SK-N-SH treated with all-trans-retinoic acid at 6 μM for 48 hours (cell line): ENCODE data around the gene IFNGR1.

Source experiments
- ATAC-seq: fragments of 200-7000 bp; cut with Tn5 transposase; 3 replicates; pipeline ENCODE4 v1.9.1; 2020; ENCODE audit warnings: mild to moderate bottlenecking, moderate library complexity
- BACH2 ChIP-seq: fragments of 250-450 bp; sonication (Bioruptor Pico); IDR thresholded peaks from 2 replicates; pipeline ENCODE4 v1.9.0; 2021; ENCODE audit warnings: mild to moderate bottlenecking, borderline replicate concordance
- CSDC2 ChIP-seq: fragments of 250-450 bp; sonication (Bioruptor Pico); IDR thresholded peaks from 2 replicates; pipeline ENCODE4 v1.5.0; 2020; ENCODE audit warnings: mild to moderate bottlenecking, moderate library complexity
- ESRRG ChIP-seq: fragments of 250-450 bp; sonication (Bioruptor Pico); IDR thresholded peaks from 2 replicates; pipeline ENCODE4 v1.6.1; 2021; ENCODE audit warnings: mild to moderate bottlenecking
- ISL1 ChIP-seq: fragments of 250-450 bp; sonication (Bioruptor Pico); IDR thresholded peaks from 2 replicates; pipeline ENCODE4 v2.1.2; 2022; ENCODE audit warnings: mild to moderate bottlenecking, moderate library complexity
- OSR1 ChIP-seq: fragments of 250-450 bp; sonication (Bioruptor Pico); IDR thresholded peaks from 2 replicates; pipeline ENCODE4 v1.8.0; 2022; ENCODE audit warnings: moderate library complexity, mild to moderate bottlenecking, inconsistent platforms
- PPARA ChIP-seq: fragments of 250-450 bp; sonication (Bioruptor Pico); IDR thresholded peaks from 2 replicates; pipeline ENCODE4 v1.5.0; 2020; ENCODE audit warnings: mild to moderate bottlenecking, borderline replicate concordance
- RARB ChIP-seq: fragments of 250-450 bp; sonication (Bioruptor Pico); IDR thresholded peaks from 2 replicates; pipeline ENCODE4 v1.8.0; 2021; ENCODE audit warnings: mild to moderate bottlenecking, moderate library complexity
- SNAI2 ChIP-seq: fragments of 250-450 bp; sonication (Bioruptor Pico); IDR thresholded peaks from 2 replicates; pipeline ENCODE4 v1.5.0; 2020; ENCODE audit warnings: mild to moderate bottlenecking, moderate library complexity
- TCF4 ChIP-seq: fragments of 250-450 bp; sonication (Bioruptor Pico); IDR thresholded peaks from 2 replicates; pipeline ENCODE4 v1.8.0; 2021; ENCODE audit warnings: mild to moderate bottlenecking, moderate library complexity, borderline replicate concordance
- TOX ChIP-seq: fragments of 250-450 bp; sonication (Bioruptor Pico); IDR thresholded peaks from 2 replicates; pipeline ENCODE4 v1.8.0; 2021; ENCODE audit warnings: mild to moderate bottlenecking, moderate library complexity, borderline replicate concordance
- ZC3H10 ChIP-seq: fragments of 250-450 bp; sonication (Bioruptor Pico); IDR thresholded peaks from 2 replicates; pipeline ENCODE4 v1.5.1; 2021; ENCODE audit warnings: mild to moderate bottlenecking, moderate library complexity
- ZFP3 ChIP-seq: fragments of 250-450 bp; sonication (Bioruptor Pico); IDR thresholded peaks from 2 replicates; pipeline ENCODE4 v1.5.0; 2020; ENCODE audit warnings: mild to moderate bottlenecking, moderate library complexity
- ZFP30 ChIP-seq: fragments of 450-650 bp; formaldehyde crosslinking; IDR thresholded peaks from 2 replicates; pipeline ENCODE4 v1.5.0; 2022; ENCODE audit warnings: mild to moderate bottlenecking, moderate library complexity
- ZNF565 ChIP-seq: fragments of 450-650 bp; formaldehyde crosslinking; conservative IDR thresholded peaks from 2 replicates; pipeline ENCODE4 v1.5.0; 2020; ENCODE audit warnings: low read depth, mild to moderate bottlenecking, moderate library complexity
- ZNF70 ChIP-seq: fragments of 450-650 bp; formaldehyde crosslinking; IDR thresholded peaks from 2 replicates; pipeline ENCODE4 v1.5.0; 2020; ENCODE audit warnings: mild to moderate bottlenecking, moderate library complexity
- TF ChIP-seq, protein P1 (sequence below): fragments of 250-450 bp; sonication (Bioruptor Pico); IDR thresholded peaks from 2 replicates; pipeline ENCODE4 v1.8.0; 2021; ENCODE audit warnings: low read depth, mild to moderate bottlenecking, moderate library complexity, borderline replicate concordance
- TF ChIP-seq, protein P2 (sequence below): fragments of 250-450 bp; sonication (Bioruptor Pico); IDR thresholded peaks from 2 replicates; pipeline ENCODE4 v1.5.0; 2020; ENCODE audit warnings: mild to moderate bottlenecking, moderate library complexity
- TF ChIP-seq, protein P3 (sequence below): fragments of 250-450 bp; sonication (Bioruptor Pico); IDR thresholded peaks from 2 replicates; pipeline ENCODE4 v1.5.1; 2020; ENCODE audit warnings: low read depth, mild to moderate bottlenecking, moderate library complexity
- TF ChIP-seq, protein P4 (sequence below): fragments of 250-450 bp; sonication (Bioruptor Pico); IDR thresholded peaks from 2 replicates; pipeline ENCODE4 v1.5.1; 2021; ENCODE audit warnings: mild to moderate bottlenecking, moderate library complexity

Gene IFNGR1

DNA sequence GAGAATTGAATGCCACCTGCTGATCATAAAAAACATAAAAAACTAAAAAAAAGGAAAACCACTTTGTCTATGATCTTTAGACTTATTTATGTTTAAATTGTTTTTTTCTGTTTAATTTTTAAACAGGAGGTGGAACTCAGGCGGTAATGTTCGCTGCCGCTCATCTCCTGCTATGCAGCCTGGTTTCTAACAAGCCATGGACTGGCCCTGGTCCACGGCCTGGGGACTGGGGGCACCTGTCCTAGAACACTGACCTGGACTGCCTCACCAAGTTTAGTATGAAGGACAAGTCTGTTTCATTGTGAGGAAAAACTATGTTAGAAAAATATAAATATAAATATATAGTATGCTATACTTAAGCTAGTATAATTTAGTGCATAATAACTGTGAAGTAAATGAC, 27.0 kb upstream of the IFNGR1 start (continued):
- TF ChIP-seq, protein P1, sequence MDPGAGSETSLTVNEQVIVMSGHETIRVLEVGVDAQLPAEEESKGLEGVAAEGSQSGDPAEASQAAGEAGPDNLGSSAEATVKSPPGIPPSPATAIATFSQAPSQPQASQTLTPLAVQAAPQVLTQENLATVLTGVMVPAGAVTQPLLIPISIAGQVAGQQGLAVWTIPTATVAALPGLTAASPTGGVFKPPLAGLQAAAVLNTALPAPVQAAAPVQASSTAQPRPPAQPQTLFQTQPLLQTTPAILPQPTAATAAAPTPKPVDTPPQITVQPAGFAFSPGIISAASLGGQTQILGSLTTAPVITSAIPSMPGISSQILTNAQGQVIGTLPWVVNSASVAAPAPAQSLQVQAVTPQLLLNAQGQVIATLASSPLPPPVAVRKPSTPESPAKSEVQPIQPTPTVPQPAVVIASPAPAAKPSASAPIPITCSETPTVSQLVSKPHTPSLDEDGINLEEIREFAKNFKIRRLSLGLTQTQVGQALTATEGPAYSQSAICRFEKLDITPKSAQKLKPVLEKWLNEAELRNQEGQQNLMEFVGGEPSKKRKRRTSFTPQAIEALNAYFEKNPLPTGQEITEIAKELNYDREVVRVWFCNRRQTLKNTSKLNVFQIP = no peak
- TF ChIP-seq ESRRG (CRISPR knock-in tag) (no peak), ISL1 (CRISPR knock-in tag) (no peak), OSR1 (CRISPR knock-in tag) (no peak)
- TF ChIP-seq, protein P2, sequence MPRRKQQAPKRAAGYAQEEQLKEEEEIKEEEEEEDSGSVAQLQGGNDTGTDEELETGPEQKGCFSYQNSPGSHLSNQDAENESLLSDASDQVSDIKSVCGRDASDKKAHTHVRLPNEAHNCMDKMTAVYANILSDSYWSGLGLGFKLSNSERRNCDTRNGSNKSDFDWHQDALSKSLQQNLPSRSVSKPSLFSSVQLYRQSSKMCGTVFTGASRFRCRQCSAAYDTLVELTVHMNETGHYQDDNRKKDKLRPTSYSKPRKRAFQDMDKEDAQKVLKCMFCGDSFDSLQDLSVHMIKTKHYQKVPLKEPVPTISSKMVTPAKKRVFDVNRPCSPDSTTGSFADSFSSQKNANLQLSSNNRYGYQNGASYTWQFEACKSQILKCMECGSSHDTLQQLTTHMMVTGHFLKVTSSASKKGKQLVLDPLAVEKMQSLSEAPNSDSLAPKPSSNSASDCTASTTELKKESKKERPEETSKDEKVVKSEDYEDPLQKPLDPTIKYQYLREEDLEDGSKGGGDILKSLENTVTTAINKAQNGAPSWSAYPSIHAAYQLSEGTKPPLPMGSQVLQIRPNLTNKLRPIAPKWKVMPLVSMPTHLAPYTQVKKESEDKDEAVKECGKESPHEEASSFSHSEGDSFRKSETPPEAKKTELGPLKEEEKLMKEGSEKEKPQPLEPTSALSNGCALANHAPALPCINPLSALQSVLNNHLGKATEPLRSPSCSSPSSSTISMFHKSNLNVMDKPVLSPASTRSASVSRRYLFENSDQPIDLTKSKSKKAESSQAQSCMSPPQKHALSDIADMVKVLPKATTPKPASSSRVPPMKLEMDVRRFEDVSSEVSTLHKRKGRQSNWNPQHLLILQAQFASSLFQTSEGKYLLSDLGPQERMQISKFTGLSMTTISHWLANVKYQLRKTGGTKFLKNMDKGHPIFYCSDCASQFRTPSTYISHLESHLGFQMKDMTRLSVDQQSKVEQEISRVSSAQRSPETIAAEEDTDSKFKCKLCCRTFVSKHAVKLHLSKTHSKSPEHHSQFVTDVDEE (CRISPR knock-in tag) = no peak

DNA sequence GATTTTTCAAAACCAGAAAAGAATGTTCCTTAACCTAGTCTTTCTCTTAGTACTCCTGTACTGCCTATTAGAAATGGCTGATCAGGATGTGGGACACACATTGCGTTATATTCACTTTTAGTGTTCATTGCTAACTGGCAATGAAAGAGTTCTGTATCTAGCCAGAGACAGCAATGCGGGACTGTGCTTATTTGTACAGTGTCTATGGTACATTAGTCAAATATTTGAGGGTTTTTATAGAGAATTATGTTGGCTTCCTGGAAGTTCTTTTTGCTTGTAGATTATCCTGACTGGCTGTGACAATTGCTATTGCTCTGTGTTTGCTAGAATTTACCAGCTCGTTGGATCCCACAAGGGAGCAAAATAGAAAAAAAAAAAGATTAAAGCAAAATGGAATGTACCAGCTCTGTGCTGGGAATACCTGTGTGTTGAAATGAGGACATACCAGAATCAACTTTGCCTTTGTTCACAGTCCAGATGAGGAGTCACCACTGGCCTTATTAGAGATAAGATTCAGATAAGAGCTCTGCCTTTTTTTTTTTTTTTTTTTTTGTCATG, 22.4 kb upstream of the IFNGR1 start:
- no peak for ATAC-seq
- TF ChIP-seq ISL1 (CRISPR knock-in tag) (no peak), BACH2 (CRISPR knock-in tag) (no peak), ZNF565 (CRISPR knock-in tag) (no peak), ZC3H10 (CRISPR knock-in tag) (no peak), ZFP3 (CRISPR knock-in tag) (no peak), SNAI2 (CRISPR knock-in tag) (no peak), OSR1 (CRISPR knock-in tag) (no peak), TOX (CRISPR knock-in tag) (no peak), ZFP30 (CRISPR knock-in tag) (no peak), ZNF70 (CRISPR knock-in tag) (no peak), ESRRG (CRISPR knock-in tag) (no peak), TCF4 (CRISPR knock-in tag) (no peak), CSDC2 (CRISPR knock-in tag) (no peak), PPARA (CRISPR knock-in tag) (no peak), RARB (CRISPR knock-in tag) (no peak)
- TF ChIP-seq, protein P3, sequence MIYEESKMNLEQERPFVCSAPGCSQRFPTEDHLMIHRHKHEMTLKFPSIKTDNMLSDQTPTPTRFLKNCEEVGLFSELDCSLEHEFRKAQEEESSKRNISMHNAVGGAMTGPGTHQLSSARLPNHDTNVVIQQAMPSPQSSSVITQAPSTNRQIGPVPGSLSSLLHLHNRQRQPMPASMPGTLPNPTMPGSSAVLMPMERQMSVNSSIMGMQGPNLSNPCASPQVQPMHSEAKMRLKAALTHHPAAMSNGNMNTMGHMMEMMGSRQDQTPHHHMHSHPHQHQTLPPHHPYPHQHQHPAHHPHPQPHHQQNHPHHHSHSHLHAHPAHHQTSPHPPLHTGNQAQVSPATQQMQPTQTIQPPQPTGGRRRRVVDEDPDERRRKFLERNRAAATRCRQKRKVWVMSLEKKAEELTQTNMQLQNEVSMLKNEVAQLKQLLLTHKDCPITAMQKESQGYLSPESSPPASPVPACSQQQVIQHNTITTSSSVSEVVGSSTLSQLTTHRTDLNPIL (CRISPR knock-in tag) = no peak
- TF ChIP-seq, protein P4, sequence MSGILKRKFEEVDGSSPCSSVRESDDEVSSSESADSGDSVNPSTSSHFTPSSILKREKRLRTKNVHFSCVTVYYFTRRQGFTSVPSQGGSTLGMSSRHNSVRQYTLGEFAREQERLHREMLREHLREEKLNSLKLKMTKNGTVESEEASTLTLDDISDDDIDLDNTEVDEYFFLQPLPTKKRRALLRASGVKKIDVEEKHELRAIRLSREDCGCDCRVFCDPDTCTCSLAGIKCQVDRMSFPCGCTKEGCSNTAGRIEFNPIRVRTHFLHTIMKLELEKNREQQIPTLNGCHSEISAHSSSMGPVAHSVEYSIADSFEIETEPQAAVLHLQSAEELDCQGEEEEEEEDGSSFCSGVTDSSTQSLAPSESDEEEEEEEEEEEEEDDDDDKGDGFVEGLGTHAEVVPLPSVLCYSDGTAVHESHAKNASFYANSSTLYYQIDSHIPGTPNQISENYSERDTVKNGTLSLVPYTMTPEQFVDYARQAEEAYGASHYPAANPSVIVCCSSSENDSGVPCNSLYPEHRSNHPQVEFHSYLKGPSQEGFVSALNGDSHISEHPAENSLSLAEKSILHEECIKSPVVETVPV (CRISPR knock-in tag) = no peak
- TF ChIP-seq, protein P2 (CRISPR knock-in tag) = no peak

DNA sequence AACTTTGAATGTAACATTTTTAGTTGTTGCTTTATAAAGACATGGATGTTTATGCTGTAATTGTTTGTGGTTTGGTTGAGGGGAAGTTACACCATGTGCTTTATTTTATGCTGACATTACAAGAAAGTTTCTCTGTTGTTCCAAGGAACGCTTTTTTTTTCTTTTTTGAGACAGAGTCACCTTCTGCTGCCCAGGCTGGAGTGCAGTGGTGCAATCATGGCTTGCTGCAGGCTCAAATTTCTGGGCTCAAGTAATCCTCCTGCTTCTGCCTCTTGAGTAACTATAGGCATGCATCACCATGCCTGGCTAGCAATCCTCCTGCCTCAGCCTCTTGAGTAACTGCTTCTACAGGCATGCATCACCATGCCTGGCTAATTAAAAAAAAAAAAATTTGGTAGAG, 21.0 kb upstream of the IFNGR1 start:
- TF ChIP-seq CSDC2 (CRISPR knock-in tag) = no peak
- ATAC-seq = no peak
